SK-N-SH treated with all-trans-retinoic acid at 6 μM for 48 hours (cell line): ENCODE results near the gene LY6G6C.

Experiments
- ATAC-seq: fragments of 200-7000 bp; cut with Tn5 transposase; 3 replicates; pipeline ENCODE4 v1.9.1; 2020; ENCODE audit warnings: mild to moderate bottlenecking, moderate library complexity
- ARNTL ChIP-seq: fragments of 450-650 bp; formaldehyde crosslinking; IDR thresholded peaks from 2 replicates; pipeline ENCODE4 v1.5.0; 2020; ENCODE audit warnings: low read depth, mild to moderate bottlenecking, moderate library complexity, borderline replicate concordance
- CSDC2 ChIP-seq: fragments of 250-450 bp; sonication (Bioruptor Pico); IDR thresholded peaks from 2 replicates; pipeline ENCODE4 v1.5.0; 2020; ENCODE audit warnings: mild to moderate bottlenecking, moderate library complexity
- GLIS3 ChIP-seq: fragments of 250-450 bp; sonication (Bioruptor Pico); IDR thresholded peaks from 2 replicates; pipeline ENCODE4 v1.5.0; 2020; ENCODE audit warnings: mild to moderate bottlenecking, moderate library complexity
- ISL1 ChIP-seq: fragments of 250-450 bp; sonication (Bioruptor Pico); IDR thresholded peaks from 2 replicates; pipeline ENCODE4 v2.1.2; 2022; ENCODE audit warnings: mild to moderate bottlenecking, moderate library complexity
- OSR1 ChIP-seq: fragments of 250-450 bp; sonication (Bioruptor Pico); IDR thresholded peaks from 2 replicates; pipeline ENCODE4 v1.8.0; 2022; ENCODE audit warnings: moderate library complexity, mild to moderate bottlenecking, inconsistent platforms
- RARB ChIP-seq: fragments of 250-450 bp; sonication (Bioruptor Pico); IDR thresholded peaks from 2 replicates; pipeline ENCODE4 v1.8.0; 2021; ENCODE audit warnings: mild to moderate bottlenecking, moderate library complexity
- SNAI2 ChIP-seq: fragments of 250-450 bp; sonication (Bioruptor Pico); IDR thresholded peaks from 2 replicates; pipeline ENCODE4 v1.5.0; 2020; ENCODE audit warnings: mild to moderate bottlenecking, moderate library complexity
- TCF4 ChIP-seq: fragments of 250-450 bp; sonication (Bioruptor Pico); IDR thresholded peaks from 2 replicates; pipeline ENCODE4 v1.8.0; 2021; ENCODE audit warnings: mild to moderate bottlenecking, moderate library complexity, borderline replicate concordance
- ZC3H10 ChIP-seq: fragments of 250-450 bp; sonication (Bioruptor Pico); IDR thresholded peaks from 2 replicates; pipeline ENCODE4 v1.5.1; 2021; ENCODE audit warnings: mild to moderate bottlenecking, moderate library complexity
- ZFP30 ChIP-seq: fragments of 450-650 bp; formaldehyde crosslinking; IDR thresholded peaks from 2 replicates; pipeline ENCODE4 v1.5.0; 2022; ENCODE audit warnings: mild to moderate bottlenecking, moderate library complexity
- ZNF565 ChIP-seq: fragments of 450-650 bp; formaldehyde crosslinking; conservative IDR thresholded peaks from 2 replicates; pipeline ENCODE4 v1.5.0; 2020; ENCODE audit warnings: low read depth, mild to moderate bottlenecking, moderate library complexity
- ZNF70 ChIP-seq: fragments of 450-650 bp; formaldehyde crosslinking; IDR thresholded peaks from 2 replicates; pipeline ENCODE4 v1.5.0; 2020; ENCODE audit warnings: mild to moderate bottlenecking, moderate library complexity
- ZNF8 ChIP-seq: fragments of 450-650 bp; formaldehyde crosslinking; IDR thresholded peaks from 2 replicates; pipeline ENCODE4 v1.5.0; 2020; ENCODE audit warnings: mild to moderate bottlenecking, moderate library complexity
- TF ChIP-seq, protein P1 (sequence below): fragments of 250-450 bp; sonication (Bioruptor Pico); IDR thresholded peaks from 2 replicates; pipeline ENCODE4 v1.8.0; 2020; ENCODE audit warnings: mild to moderate bottlenecking, moderate library complexity, borderline replicate concordance
- TF ChIP-seq, protein P2 (sequence below): fragments of 250-450 bp; sonication (Bioruptor Pico); IDR thresholded peaks from 2 replicates; pipeline ENCODE4 v1.5.1; 2021; ENCODE audit warnings: mild to moderate bottlenecking, moderate library complexity

Gene LY6G6C

DNA sequence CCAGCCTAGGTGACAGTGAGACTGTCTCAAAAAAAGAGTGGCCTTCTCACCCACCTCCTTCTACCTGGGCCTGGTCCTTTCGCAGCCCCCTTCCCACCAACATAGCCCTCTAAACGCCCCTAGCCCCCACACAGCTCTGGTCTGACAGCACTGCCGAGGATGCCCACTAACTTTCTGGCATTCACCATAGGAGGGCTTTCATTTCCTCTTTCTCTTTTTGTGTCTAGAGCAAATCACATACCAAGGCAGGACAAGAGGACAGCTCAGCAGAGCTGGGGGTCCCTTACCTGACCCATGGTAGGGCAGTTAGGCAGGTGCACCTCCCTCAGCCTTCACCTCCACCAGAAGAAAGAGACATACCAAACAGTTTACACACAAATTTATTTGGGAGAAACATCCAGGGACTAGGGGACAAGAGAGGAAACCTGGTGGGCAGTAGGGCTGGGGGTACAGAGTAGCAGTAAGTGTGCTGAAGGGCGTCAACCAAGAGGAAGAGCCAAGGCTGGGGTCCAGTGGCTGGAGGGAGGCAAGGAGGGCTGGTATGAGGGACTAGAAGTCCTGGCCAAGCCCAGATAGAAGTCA lies 45.1 kb downstream of the LY6G6C start:
- no peak for ATAC-seq
- TF ChIP-seq, protein P1, sequence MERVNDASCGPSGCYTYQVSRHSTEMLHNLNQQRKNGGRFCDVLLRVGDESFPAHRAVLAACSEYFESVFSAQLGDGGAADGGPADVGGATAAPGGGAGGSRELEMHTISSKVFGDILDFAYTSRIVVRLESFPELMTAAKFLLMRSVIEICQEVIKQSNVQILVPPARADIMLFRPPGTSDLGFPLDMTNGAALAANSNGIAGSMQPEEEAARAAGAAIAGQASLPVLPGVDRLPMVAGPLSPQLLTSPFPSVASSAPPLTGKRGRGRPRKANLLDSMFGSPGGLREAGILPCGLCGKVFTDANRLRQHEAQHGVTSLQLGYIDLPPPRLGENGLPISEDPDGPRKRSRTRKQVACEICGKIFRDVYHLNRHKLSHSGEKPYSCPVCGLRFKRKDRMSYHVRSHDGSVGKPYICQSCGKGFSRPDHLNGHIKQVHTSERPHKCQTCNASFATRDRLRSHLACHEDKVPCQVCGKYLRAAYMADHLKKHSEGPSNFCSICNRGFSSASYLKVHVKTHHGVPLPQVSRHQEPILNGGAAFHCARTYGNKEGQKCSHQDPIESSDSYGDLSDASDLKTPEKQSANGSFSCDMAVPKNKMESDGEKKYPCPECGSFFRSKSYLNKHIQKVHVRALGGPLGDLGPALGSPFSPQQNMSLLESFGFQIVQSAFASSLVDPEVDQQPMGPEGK (CRISPR knock-in tag) = no peak

DNA sequence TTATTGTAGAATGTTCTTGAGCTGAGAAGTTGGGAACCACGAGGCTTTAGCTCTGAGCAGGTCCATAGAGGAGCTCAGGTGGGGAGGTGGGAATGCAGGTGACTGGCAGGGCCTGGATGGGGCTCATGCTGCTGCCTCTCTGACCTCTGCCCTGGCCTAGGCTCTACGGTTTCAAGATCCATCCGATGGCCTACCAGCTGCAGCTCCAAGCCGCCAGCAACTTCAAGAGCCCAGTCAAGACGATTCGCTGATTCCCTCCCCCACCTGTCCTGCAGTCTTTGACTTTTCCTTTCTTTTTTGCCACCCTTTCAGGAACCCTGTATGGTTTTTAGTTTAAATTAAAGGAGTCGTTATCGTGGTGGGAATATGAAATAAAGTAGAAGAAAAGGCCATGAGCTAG lies 51.9 kb downstream of the LY6G6C start, which contains the start of gene LY6G5B:
LY6G5B (plus strand) TSS at position 301 of the 400 bp plus-strand sequence. CDS start 975 bp downstream, outside the sequence.
- TF ChIP-seq ARNTL = no peak
- no peak for TF ChIP-seq GLIS3 (CRISPR knock-in tag)
- TF ChIP-seq ZNF70 (CRISPR knock-in tag) = no peak
- TF ChIP-seq ISL1 = no peak
- TF ChIP-seq ZNF565 (CRISPR knock-in tag) = no peak
- no peak for TF ChIP-seq RARB (CRISPR knock-in tag)
- TF ChIP-seq ZC3H10 (CRISPR knock-in tag) = no peak
- no peak for TF ChIP-seq CSDC2 (CRISPR knock-in tag)
- TF ChIP-seq SNAI2 (CRISPR knock-in tag) = no peak
- TF ChIP-seq, protein P2, sequence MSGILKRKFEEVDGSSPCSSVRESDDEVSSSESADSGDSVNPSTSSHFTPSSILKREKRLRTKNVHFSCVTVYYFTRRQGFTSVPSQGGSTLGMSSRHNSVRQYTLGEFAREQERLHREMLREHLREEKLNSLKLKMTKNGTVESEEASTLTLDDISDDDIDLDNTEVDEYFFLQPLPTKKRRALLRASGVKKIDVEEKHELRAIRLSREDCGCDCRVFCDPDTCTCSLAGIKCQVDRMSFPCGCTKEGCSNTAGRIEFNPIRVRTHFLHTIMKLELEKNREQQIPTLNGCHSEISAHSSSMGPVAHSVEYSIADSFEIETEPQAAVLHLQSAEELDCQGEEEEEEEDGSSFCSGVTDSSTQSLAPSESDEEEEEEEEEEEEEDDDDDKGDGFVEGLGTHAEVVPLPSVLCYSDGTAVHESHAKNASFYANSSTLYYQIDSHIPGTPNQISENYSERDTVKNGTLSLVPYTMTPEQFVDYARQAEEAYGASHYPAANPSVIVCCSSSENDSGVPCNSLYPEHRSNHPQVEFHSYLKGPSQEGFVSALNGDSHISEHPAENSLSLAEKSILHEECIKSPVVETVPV (CRISPR knock-in tag) = no peak
- TF ChIP-seq TCF4 (CRISPR knock-in tag) = no peak
- TF ChIP-seq ZNF8 (CRISPR knock-in tag) = no peak
- TF ChIP-seq ZFP30 (CRISPR knock-in tag) = no peak
- no peak for TF ChIP-seq OSR1 (CRISPR knock-in tag)
- no peak for ATAC-seq
